GM12872 (cell line): ENCODE measurements around the gene CD163L1.

Source experiments
- TF ChIP-seq, protein P1 (sequence below): IDR thresholded peaks from 3 replicates; pipeline ENCODE4 v1.5.1; 2011; ENCODE audit warnings: low read depth, mild to moderate bottlenecking, low read length, moderate library complexity; ENCODE audit not compliant: insufficient read depth

The CD163L1 gene

DNA sequence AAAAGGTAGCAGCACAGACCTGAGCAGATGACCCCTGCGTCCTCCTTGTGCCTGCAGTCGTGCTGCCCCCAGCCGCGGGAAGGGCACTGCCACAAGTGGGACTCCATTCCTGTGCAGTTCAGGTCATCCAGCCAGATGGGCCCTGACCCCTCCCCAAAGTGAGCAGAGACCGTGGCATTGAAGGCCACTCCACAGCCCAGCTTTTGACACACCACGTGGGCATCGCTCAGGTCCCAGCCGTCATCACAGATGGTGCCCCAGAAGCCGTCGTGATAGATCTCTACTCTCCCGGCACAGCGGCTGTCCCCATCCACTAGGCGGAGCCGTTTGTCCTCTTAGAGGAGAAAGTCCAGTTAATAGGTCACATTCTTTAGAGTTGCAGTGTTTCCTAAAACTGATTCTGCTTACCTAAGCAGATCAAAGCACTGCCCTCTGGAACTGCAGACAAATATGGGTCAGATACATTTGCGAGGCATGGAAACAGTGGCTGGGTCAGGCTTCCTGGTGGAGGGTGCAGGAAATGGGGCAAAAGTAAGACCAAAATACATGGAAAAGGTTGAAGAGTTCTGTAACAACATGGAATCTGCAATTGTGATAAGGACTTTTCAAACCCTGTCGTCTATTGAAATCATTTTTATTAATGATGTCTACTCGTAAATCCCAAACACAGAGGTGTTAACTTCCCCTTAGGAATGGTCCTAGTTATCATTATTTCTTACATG, 69.4 kb downstream of the CD163L1 start:
- TF ChIP-seq, protein P1, sequence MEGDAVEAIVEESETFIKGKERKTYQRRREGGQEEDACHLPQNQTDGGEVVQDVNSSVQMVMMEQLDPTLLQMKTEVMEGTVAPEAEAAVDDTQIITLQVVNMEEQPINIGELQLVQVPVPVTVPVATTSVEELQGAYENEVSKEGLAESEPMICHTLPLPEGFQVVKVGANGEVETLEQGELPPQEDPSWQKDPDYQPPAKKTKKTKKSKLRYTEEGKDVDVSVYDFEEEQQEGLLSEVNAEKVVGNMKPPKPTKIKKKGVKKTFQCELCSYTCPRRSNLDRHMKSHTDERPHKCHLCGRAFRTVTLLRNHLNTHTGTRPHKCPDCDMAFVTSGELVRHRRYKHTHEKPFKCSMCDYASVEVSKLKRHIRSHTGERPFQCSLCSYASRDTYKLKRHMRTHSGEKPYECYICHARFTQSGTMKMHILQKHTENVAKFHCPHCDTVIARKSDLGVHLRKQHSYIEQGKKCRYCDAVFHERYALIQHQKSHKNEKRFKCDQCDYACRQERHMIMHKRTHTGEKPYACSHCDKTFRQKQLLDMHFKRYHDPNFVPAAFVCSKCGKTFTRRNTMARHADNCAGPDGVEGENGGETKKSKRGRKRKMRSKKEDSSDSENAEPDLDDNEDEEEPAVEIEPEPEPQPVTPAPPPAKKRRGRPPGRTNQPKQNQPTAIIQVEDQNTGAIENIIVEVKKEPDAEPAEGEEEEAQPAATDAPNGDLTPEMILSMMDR: peak; percentile 78

DNA sequence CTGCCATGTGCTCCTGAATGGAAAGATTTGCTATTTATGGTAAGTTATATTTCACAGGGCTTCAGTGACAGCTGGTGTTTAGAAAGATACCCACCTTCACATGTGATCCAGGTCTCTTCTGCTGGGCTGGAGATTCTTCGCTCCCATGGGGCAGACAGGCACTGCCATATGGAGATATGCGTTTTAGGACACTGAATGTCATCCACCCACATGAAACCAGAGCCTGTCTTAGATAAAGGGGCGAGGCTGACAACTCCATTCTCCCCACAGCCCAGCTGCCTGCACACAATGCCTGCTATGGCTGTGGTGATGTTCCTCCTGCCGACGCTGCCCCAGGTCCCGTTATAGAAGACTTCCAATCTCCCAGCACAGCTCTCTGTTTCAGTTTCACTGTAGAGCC, 70.7 kb downstream of the CD163L1 start:
- TF ChIP-seq, protein P1: no peak

DNA sequence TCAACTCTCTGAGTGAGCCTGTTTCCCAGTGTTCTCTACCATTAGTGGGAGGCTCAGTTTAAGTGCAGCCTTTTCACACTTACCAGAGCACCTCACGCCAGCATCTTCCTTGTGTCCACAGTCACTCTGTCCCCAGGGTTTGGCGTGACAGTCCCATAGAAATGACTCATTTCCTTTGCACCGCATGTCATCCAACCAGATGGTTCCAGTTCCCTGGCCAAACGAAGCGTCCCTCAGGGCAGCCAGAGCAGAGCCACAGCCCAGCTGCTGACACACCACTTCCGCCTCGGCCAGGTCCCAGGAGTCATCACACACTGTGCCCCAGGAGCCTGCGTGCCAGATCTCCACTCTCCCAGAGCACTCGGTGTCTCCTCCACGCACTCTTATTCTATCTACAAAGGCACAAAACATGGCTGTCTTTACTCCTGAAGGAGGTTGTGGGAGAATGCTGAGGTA, 74.7 kb downstream of the CD163L1 start:
- TF ChIP-seq, protein P1: no peak

DNA sequence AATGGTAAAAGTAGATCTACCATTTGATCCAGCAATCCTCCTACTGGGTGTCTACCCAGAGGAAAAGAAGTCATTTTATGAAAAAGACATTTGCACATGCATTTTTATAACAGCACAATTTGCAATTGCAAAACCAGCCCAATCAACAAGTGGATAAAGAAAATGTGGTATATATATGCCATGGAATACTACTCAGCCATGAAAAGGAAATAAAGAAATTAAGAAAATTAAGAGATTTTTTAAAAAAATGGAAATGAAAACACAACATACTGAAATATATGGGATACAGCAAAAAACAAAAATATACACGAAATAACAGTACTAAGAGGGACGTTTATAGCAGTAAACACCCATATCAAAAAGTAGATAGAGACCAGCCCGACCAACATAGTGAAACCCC, 81.2 kb downstream of the CD163L1 start:
- TF ChIP-seq, protein P1: no peak

DNA sequence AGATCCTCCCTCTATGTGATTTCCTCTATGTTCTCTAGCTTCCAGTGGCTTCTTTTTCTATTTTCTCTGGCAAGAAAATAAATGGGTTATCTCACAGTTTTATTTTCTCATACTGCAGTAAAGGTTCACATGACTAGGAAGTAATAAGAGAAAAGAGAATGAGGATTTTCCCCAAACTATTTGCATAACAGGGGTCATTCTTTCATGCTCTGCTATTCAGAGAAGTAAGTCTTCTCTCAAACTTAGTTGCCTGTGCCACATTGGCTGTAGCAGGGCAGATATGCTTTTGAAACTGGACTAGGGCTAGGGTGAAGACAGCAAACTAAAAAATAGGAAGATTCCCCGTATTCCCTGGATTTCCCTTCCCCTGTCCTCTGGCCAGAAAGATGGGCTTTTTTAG, 82.7 kb downstream of the CD163L1 start:
- TF ChIP-seq, protein P1: no peak

DNA sequence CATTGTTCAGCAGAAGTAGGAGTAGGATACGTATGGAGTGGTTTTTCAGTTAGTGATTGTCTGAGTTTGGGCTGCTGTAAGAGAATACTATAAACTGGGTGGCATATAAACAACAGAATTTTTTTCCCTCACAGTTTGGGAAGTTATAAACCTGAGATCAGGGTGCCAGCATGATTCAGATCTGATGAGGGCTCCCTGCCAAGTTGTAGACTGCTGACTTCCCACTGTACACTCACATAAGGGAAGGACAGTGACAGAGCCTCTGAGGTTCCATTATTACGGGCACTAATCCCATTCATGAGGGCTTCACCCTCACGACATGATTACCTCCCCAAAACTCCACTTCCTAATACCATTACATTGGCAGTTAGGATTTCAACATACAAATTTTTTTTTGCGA, 89.4 kb downstream of the CD163L1 start:
- TF ChIP-seq, protein P1: no peak

DNA sequence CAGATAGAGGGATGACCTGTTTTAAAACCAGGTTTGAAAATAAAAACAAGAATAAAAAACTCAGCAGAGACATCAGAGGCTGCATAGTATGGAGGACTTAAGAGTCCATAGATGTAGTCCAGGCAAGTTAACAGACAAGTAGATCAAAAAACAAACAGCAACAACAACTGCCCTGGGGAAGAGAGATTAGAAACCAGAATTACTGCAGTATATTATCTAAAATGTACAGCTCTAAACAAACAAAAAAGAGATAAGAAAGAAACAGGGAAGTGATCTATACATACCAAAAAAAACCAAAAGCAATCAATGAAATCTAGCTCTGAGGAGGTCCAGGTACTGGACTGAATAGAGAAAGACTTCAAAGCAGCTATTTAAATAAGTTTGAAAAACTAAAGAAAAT, 91.3 kb downstream of the CD163L1 start:
- TF ChIP-seq, protein P1: no peak
